ENCODE data around the gene WNK1. TPM values are rescaled to one million over a fixed set of nuclear protein-coding genes. Genes with fewer than 3 reads are reported as not detected.

WNK1 gene
- total and polyA plus RNA-seq, 2 donors (not counting 3 experiments of a cell fraction or from before 2014, with no cell fraction given): 46.3 to 108 TPM

DNA sequence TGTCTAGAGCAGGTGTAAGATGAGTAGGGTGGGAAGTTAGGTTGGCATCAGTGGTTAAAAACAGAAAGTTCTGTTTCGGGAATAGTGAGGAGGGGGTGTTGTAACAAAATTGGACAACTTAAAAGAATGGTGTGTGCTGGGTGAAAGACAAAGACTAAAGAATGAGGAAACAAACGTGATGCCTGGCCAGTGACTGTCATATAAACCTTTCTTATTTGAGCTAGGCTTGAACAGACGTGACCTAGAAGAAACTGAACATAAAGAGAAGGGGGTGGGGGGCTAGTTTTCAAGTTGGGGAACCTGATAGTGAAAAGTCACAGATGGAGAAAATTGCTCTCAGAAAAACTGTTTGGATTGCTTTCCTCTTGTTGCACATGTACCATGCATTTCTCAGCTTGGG is 157.5 kb downstream of the WNK1 start:
- POLR2A ChIA-PET: no interaction called here
- no peak for FAIRE-seq
- dilution Hi-C loops (cut with MboI; ENCODE audit: extremely low pct_ligation_motif_present, low sequenced_read_pairs): no loop called here

More for the DNA sequence above, 157.5 kb downstream of the WNK1 start:
- Histone ChIP-seq H3K9ac (replicated peaks; ENCODE audit: extremely low read depth, insufficient read depth, low read length) (no peak overlapping the region), H2AFZ (ENCODE audit: low read depth, low read length) (no peak overlapping the region), H3K4me1 (ENCODE audit: control insufficient read depth, extremely low read depth, insufficient read depth, low read length) (peaks cover 22% of the 10 kb centered on the region), H3K36me3 (ENCODE audit: control insufficient read depth in 2 of 2, extremely low read depth in 1 of 2, insufficient read depth in 2 of 2, low read length in 2 of 2) (peaks cover 15 to 32% of the 10 kb centered on the region in 2 experiments), H3K9me3 (replicated peaks; ENCODE audit: control insufficient read depth, insufficient read depth, low read length) (no peaks in the 10 kb centered on the region), H3K27me3 (ENCODE audit: control insufficient read depth in 2 of 2, insufficient read depth in 2 of 2, low read length in 2 of 2) (no peaks in the 10 kb centered on the region), H4K20me1 (replicated peaks; ENCODE audit: control insufficient read depth, extremely low read depth, insufficient read depth, low read length) (no peaks in the 10 kb centered on the region), H3K79me2 (ENCODE audit: control insufficient read depth, insufficient read depth, low read length) (no peaks in the 10 kb centered on the region), H3K27ac (ENCODE audit: insufficient read depth, low read depth, low read length) (no peak overlapping the region), H3K9me1 (replicated peaks; ENCODE audit: control insufficient read depth, extremely low read depth, insufficient read depth, low read length) (no peaks in the 10 kb centered on the region), H3K4me3 (replicated peaks in 1 of 3; ENCODE audit: insufficient read depth in 1 of 3, low read depth in 1 of 3, low read length in 3 of 3) (no peak overlapping the region), H3K4me2 (ENCODE audit: insufficient read depth, low read length) (no peak overlapping the region)
- TF ChIP-seq JUN (IDR thresholded peaks at IDR 0.05; ENCODE audit: borderline replicate concordance, insufficient read depth, insufficient read length, low read depth) (no peak), EZH2 (IDR thresholded peaks at IDR 0.05; ENCODE audit: borderline replicate concordance, low read depth, low read length, severe bottlenecking) (no peak), FOS (IDR thresholded peaks at IDR 0.05; ENCODE audit: borderline replicate concordance, insufficient read depth, low read length) (no peak), GATA2 (IDR thresholded peaks at IDR 0.05; ENCODE audit: insufficient read depth, insufficient read length, low read depth, low read length) (no peak), POLR2AphosphoS5 (IDR thresholded peaks at IDR 0.05; ENCODE audit: insufficient read depth, low read depth, low read length) (no peak), MYC (IDR thresholded peaks at IDR 0.05; ENCODE audit: low read depth, low read length) (no peak), POLR2A (IDR thresholded peaks at IDR 0.05; ENCODE audit: low read depth, low read length) (no peak)
- TF ChIP-seq, protein P1, sequence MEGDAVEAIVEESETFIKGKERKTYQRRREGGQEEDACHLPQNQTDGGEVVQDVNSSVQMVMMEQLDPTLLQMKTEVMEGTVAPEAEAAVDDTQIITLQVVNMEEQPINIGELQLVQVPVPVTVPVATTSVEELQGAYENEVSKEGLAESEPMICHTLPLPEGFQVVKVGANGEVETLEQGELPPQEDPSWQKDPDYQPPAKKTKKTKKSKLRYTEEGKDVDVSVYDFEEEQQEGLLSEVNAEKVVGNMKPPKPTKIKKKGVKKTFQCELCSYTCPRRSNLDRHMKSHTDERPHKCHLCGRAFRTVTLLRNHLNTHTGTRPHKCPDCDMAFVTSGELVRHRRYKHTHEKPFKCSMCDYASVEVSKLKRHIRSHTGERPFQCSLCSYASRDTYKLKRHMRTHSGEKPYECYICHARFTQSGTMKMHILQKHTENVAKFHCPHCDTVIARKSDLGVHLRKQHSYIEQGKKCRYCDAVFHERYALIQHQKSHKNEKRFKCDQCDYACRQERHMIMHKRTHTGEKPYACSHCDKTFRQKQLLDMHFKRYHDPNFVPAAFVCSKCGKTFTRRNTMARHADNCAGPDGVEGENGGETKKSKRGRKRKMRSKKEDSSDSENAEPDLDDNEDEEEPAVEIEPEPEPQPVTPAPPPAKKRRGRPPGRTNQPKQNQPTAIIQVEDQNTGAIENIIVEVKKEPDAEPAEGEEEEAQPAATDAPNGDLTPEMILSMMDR (IDR thresholded peaks at IDR 0.05; ENCODE audit: extremely low read depth in 1 of 2, insufficient read depth in 1 of 2, low read depth in 1 of 2, low read length in 2 of 2): no peak
- TF ChIP-seq, protein P2, sequence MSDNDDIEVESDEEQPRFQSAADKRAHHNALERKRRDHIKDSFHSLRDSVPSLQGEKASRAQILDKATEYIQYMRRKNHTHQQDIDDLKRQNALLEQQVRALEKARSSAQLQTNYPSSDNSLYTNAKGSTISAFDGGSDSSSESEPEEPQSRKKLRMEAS (IDR thresholded peaks at IDR 0.05; ENCODE audit: insufficient read depth, insufficient read length): no peak
- no TSS peak for BruUV-seq (replicated peaks)
- CTCF ChIA-PET: interaction anchor here (0.6 to 6.0 kb wide), 5 partner anchors 40 to 674 kb away, joined by 3 to 53 read pairs (median 6); partner anchors contain the start of gene RAD52
- DNase-seq (ENCODE audit: low read depth, low spot score): no peak
- intact Hi-C loops (cut with micrococcal nuclease): loop anchor here (5.0 kb wide), 1 partner anchor 182 kb away; no protein-coding TSS in a partner anchor

Measured in endothelial cell of umbilical vein (primary cell).